Measurements from ENCODE around the gene RETREG2.

RETREG2 gene

DNA sequence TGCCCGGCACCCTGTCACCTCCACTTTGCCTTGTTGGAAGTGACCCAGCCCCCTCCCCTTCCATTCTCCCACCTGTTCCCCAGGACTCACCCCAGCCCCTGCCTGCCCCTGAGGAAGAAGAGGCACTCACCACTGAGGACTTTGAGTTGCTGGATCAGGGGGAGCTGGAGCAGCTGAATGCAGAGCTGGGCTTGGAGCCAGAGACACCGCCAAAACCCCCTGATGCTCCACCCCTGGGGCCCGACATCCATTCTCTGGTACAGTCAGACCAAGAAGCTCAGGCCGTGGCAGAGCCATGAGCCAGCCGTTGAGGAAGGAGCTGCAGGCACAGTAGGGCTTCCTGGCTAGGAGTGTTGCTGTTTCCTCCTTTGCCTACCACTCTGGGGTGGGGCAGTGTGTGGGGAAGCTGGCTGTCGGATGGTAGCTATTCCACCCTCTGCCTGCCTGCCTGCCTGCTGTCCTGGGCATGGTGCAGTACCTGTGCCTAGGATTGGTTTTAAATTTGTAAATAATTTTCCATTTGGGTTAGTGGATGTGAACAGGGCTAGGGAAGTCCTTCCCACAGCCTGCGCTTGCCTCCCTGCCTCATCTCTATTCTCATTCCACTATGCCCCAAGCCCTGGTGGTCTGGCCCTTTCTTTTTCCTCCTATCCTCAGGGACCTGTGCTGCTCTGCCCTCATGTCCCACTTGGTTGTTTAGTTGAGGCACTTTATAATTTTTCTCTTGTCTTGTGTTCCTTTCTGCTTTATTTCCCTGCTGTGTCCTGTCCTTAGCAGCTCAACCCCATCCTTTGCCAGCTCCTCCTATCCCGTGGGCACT lies 4.5 kb downstream of the RETREG2 start:
- TF ChIP-seq SUZ12 (IDR thresholded peaks at IDR 0.05; ENCODE audit: extremely low read depth, insufficient read depth, insufficient read length), result no peak
- no peak for TF ChIP-seq YY1 (IDR thresholded peaks at IDR 0.05; ENCODE audit: insufficient read depth, insufficient read length)
- no peak for TF ChIP-seq ZNF274 (IDR thresholded peaks at IDR 0.05; ENCODE audit: low read depth, low read length)
- no peaks in the 10 kb centered on the region for H3K27me3 ChIP-seq (ENCODE audit: insufficient read depth, insufficient read length)
- H3K4me1 ChIP-seq (ENCODE audit: insufficient read depth, insufficient read length), result no peaks in the 10 kb centered on the region
- H3K9ac ChIP-seq (ENCODE audit: insufficient read length, low read depth), result no peak overlapping the region
- no peaks in the 10 kb centered on the region for H3K9me3 ChIP-seq (ENCODE audit: insufficient read depth, low read length)
- no peak overlapping the region for H3K4me3 ChIP-seq (ENCODE audit: insufficient read length, low read depth)
- H3K36me3 ChIP-seq (ENCODE audit: insufficient read depth, insufficient read length, low read length), result peaks cover 53% of the 10 kb centered on the region
- DNase-seq (ENCODE audit: low read depth, low spot score), result no peak

DNA sequence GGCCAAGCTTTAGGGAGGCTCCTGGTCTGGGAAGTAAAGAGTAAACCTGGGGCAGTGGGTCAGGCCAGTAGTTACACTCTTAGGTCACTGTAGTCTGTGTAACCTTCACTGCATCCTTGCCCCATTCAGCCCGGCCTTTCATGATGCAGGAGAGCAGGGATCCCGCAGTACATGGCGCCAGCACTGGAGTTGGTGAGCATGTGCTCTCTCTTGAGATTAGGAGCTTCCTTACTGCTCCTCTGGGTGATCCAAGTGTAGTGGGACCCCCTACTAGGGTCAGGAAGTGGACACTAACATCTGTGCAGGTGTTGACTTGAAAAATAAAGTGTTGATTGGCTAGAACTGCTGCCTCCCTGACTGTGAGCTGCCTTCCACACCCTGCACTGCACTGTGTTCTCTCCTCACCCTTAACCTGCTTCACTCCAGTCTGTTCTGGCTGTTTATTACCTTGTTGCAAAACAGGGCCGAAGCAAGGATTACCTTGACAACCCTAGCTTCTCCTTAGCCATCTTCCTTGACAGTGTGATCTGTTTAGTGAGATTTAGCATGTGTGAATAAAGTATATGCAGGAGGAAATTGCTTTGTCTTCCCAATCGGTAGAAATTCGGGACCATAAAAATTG lies 5.2 kb downstream of the RETREG2 start:
- TF ChIP-seq YY1 (IDR thresholded peaks at IDR 0.05; ENCODE audit: insufficient read depth, insufficient read length), result no peak
- TF ChIP-seq SUZ12 (IDR thresholded peaks at IDR 0.05; ENCODE audit: extremely low read depth, insufficient read depth, insufficient read length), result no peak
- no peak for TF ChIP-seq ZNF274 (IDR thresholded peaks at IDR 0.05; ENCODE audit: low read depth, low read length)
- no peak for DNase-seq (ENCODE audit: low read depth, low spot score)
- peaks cover 53% of the 10 kb centered on the region for H3K36me3 ChIP-seq (ENCODE audit: insufficient read depth, insufficient read length, low read length)
- no peaks in the 10 kb centered on the region for H3K27me3 ChIP-seq (ENCODE audit: insufficient read depth, insufficient read length)
- H3K9me3 ChIP-seq (ENCODE audit: insufficient read depth, low read length), result no peaks in the 10 kb centered on the region
- no peaks in the 10 kb centered on the region for H3K4me1 ChIP-seq (ENCODE audit: insufficient read depth, insufficient read length)
- no peak overlapping the region for H3K9ac ChIP-seq (ENCODE audit: insufficient read length, low read depth)
- H3K4me3 ChIP-seq (ENCODE audit: insufficient read length, low read depth), result no peak overlapping the region

DNA sequence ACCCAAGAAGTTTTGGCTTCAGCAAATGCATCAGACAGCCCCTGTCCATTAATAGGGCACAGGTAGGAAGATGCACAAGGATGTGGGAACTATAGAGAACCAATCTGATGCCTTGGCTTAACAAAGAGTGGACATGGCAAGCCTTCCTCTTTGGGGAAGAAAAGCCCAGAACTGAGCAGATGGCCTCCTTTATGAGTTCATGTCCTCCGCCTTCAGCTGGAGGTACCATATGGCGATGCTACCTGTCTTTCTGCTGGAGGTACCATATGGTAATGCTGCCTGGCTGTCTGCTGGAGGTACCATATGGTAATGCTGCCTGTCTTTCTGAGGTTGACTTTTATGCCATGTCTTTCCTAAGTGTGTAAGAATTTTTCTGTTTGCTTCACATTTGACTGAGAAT lies 6.0 kb downstream of the RETREG2 start:
- Histone ChIP-seq H3K4me1 (ENCODE audit: insufficient read depth, insufficient read length) (no peaks in the 10 kb centered on the region), H3K9me3 (ENCODE audit: insufficient read depth, low read length) (no peaks in the 10 kb centered on the region), H3K36me3 (ENCODE audit: insufficient read depth, insufficient read length, low read length) (peaks cover 53% of the 10 kb centered on the region), H3K9ac (ENCODE audit: insufficient read length, low read depth) (no peak overlapping the region), H3K27me3 (ENCODE audit: insufficient read depth, insufficient read length) (no peaks in the 10 kb centered on the region), H3K4me3 (ENCODE audit: insufficient read length, low read depth) (no peak overlapping the region)
- no peak for DNase-seq (ENCODE audit: low read depth, low spot score)
- no peak for TF ChIP-seq SUZ12 (IDR thresholded peaks at IDR 0.05; ENCODE audit: extremely low read depth, insufficient read depth, insufficient read length)
- no peak for TF ChIP-seq YY1 (IDR thresholded peaks at IDR 0.05; ENCODE audit: insufficient read depth, insufficient read length)
- TF ChIP-seq ZNF274 (IDR thresholded peaks at IDR 0.05; ENCODE audit: low read depth, low read length), result no peak

DNA sequence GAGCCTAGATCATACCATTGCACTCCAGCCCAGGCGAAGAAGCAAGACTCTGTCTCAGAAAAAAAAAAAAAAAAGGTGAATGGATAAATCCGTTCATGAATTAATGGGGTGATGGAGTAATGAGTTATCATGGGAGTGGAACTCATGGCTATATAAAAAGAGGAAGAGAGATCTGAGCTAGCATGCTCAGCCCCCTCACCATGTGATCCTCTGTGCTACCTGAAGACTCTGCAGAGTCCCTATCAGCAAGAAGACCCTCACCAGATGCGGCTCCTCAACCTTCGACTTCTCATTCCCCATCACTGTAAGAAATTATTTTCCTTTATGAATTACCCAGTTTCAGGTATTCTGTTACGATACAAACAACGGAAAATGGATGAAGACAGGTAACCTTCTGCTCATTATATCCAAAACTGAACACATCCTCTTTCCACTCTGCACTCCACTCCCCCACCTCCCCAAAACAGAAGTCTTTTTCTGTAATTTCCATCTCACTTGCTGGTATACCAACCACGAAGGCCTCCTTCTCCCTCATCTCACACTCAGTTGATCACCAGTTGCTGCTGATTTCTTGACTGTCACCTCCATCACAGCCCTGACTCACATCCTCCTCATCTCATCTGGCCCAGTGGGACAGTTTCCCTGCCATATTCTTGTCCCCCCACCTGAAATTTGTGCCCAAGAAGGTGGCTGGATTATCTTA lies 8.8 kb downstream of the RETREG2 start:
- DNase-seq (ENCODE audit: low read depth, low spot score), result no peak
- Histone ChIP-seq H3K36me3 (ENCODE audit: insufficient read depth, insufficient read length, low read length) (peaks cover 26% of the 10 kb centered on the region), H3K9ac (ENCODE audit: insufficient read length, low read depth) (no peak overlapping the region), H3K9me3 (ENCODE audit: insufficient read depth, low read length) (no peaks in the 10 kb centered on the region), H3K27me3 (ENCODE audit: insufficient read depth, insufficient read length) (no peaks in the 10 kb centered on the region), H3K4me1 (ENCODE audit: insufficient read depth, insufficient read length) (no peaks in the 10 kb centered on the region), H3K4me3 (ENCODE audit: insufficient read length, low read depth) (no peak overlapping the region)
- TF ChIP-seq YY1 (IDR thresholded peaks at IDR 0.05; ENCODE audit: insufficient read depth, insufficient read length), result no peak

DNA sequence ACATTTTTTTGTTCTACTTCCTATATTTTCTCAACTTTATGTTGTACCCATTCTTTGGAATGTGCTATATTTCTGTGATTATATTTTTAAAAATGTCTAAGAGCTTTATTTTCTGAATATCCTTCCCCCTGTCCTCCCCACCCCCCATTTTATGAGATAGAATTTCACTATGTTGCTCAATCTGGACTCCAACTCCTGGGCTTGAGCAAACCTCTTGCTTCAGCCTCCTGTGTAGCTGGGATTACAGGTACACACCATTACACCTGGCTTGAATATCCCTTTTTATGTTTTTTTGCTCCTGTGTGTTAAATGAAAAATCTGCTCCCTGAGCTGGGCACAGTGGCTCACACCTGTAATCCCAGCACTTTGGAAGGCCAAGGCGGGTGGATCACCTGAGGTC lies 19.3 kb downstream of the RETREG2 start:
- Histone ChIP-seq H3K4me3 (ENCODE audit: insufficient read length, low read depth) (no peak overlapping the region), H3K9ac (ENCODE audit: insufficient read length, low read depth) (no peak overlapping the region), H3K27me3 (ENCODE audit: insufficient read depth, insufficient read length) (no peaks in the 10 kb centered on the region), H3K4me1 (ENCODE audit: insufficient read depth, insufficient read length) (peaks cover 3% of the 10 kb centered on the region), H3K9me3 (ENCODE audit: insufficient read depth, low read length) (peaks cover 6% of the 10 kb centered on the region; the same call in 1 of the 2 replicates), H3K36me3 (ENCODE audit: insufficient read depth, insufficient read length, low read length) (no peaks in the 10 kb centered on the region)
- TF ChIP-seq YY1 (IDR thresholded peaks at IDR 0.05; ENCODE audit: insufficient read depth, insufficient read length) (no peak), ZNF274 (IDR thresholded peaks at IDR 0.05; ENCODE audit: low read depth, low read length) (no peak), SUZ12 (IDR thresholded peaks at IDR 0.05; ENCODE audit: extremely low read depth, insufficient read depth, insufficient read length) (no peak)
- DNase-seq (ENCODE audit: low read depth, low spot score), result no peak

DNA sequence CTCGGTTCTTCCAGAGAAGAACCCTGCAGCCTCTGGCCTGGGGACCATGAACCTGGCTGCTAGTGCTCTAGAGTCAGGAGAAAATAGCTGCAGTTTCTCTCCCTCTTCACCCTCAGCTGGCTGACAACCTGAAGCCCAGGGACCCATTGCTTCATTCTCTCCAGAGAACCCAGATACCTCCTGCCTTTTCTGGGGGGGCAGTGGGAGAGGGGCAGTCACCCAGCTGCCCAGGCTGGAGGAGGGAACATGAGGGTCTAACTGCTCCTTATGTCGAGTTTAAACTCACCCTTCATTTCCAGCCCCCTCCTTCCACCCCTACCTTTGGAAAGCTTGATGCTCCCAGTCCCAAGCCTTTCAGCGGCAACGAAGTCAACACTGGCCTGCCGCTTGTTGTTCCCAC lies 20.9 kb downstream of the RETREG2 start:
- peaks cover 6% of the 10 kb centered on the region; the same call in 1 of the 2 replicates for H3K9me3 ChIP-seq (ENCODE audit: insufficient read depth, low read length)
- no peaks in the 10 kb centered on the region for H3K36me3 ChIP-seq (ENCODE audit: insufficient read depth, insufficient read length, low read length)
- no peak overlapping the region for H3K9ac ChIP-seq (ENCODE audit: insufficient read length, low read depth)
- TF ChIP-seq YY1 (IDR thresholded peaks at IDR 0.05; ENCODE audit: insufficient read depth, insufficient read length), result no peak
- no peak for TF ChIP-seq SUZ12 (IDR thresholded peaks at IDR 0.05; ENCODE audit: extremely low read depth, insufficient read depth, insufficient read length)
- TF ChIP-seq ZNF274 (IDR thresholded peaks at IDR 0.05; ENCODE audit: low read depth, low read length), result no peak
- H3K4me3 ChIP-seq (ENCODE audit: insufficient read length, low read depth), result no peak overlapping the region
- DNase-seq (ENCODE audit: low read depth, low spot score), result no peak
- no peaks in the 10 kb centered on the region for H3K27me3 ChIP-seq (ENCODE audit: insufficient read depth, insufficient read length)
- H3K4me1 ChIP-seq (ENCODE audit: insufficient read depth, insufficient read length), result peaks cover 3% of the 10 kb centered on the region

All from NT2/D1 (cell line).